GM23338 (cell line): ENCODE results near the gene DYSF. TPM values are rescaled to one million over a fixed set of nuclear protein-coding genes. Genes with fewer than 3 reads are reported as not detected.

Experiments used
- ATAC-seq: fragments of 200-7000 bp; cut with Tn5 transposase; 3 replicates; pipeline ENCODE4 v1.9.1; 2020
- DNase-seq: peaks from one replicate; pipeline ENCODE4 v3.0.0-alpha.2; 2015; ENCODE audit warnings: low spot score
- H2AFZ ChIP-seq: fragments of 200-600 bp; sonication (generic); 2 replicates; pipeline ENCODE4 v1.8.0; 2016; ENCODE audit warnings: antibody characterized with exemption, mild to moderate bottlenecking, moderate library complexity
- H3F3A ChIP-seq: fragments of 200-600 bp; sonication (generic); replicated peaks from 2 replicates; pipeline ENCODE4 v1.8.0; 2017; ENCODE audit warnings: antibody characterized with exemption, mixed run types, low read depth
- H3K27ac ChIP-seq: fragments of 200-600 bp; sonication (generic); 2 replicates; pipeline ENCODE4 v1.6.1; 2016; ENCODE audit warnings: low read depth
- H3K27me3 ChIP-seq: fragments of 200-600 bp; sonication (generic); 2 replicates; pipeline ENCODE4 v1.8.0; 2016; ENCODE audit warnings: mild to moderate bottlenecking, mixed run types, moderate library complexity; ENCODE audit not compliant: insufficient read depth
- H3K36me3 ChIP-seq: fragments of 200-600 bp; sonication (generic); 2 replicates; pipeline ENCODE4 v1.8.0; 2016; ENCODE audit warnings: mild to moderate bottlenecking; ENCODE audit not compliant: insufficient read depth
- H3K4me1 ChIP-seq: fragments of 200-600 bp; sonication (generic); 2 replicates; pipeline ENCODE4 v1.8.0; 2016; ENCODE audit warnings: mild to moderate bottlenecking, moderate library complexity; ENCODE audit not compliant: insufficient read depth
- H3K4me2 ChIP-seq: fragments of 200-600 bp; sonication (generic); 2 replicates; pipeline ENCODE4 v1.7.1; 2017; ENCODE audit warnings: mixed run types
- H3K4me3 ChIP-seq: fragments of 200-600 bp; sonication (generic); 2 replicates; pipeline ENCODE4 v1.6.1; 2016; ENCODE audit warnings: mixed run types
- H3K79me2 ChIP-seq: fragments of 200-600 bp; sonication (generic); replicated peaks from 2 replicates; pipeline ENCODE4 v1.8.0; 2017; ENCODE audit warnings: mild to moderate bottlenecking; ENCODE audit not compliant: insufficient read depth
- H3K9me2 ChIP-seq: fragments of 200-600 bp; sonication (generic); 2 replicates; pipeline ENCODE4 v1.8.0; 2017; ENCODE audit not compliant: insufficient read depth
- H4K20me1 ChIP-seq: fragments of 200-600 bp; sonication (generic); replicated peaks from 2 replicates; pipeline ENCODE4 v1.8.0; 2017; ENCODE audit warnings: mild to moderate bottlenecking; ENCODE audit not compliant: insufficient read depth
- H3K27ac Mint-ChIP-seq: 2 replicates; pipeline ENCODE4 v1.8.0; 2020; ENCODE audit warnings: inconsistent platforms, mild to moderate bottlenecking, moderate library complexity, mixed read lengths
- H3K27me3 Mint-ChIP-seq: 3 replicates; pipeline ENCODE4 v1.8.0; 2022; ENCODE audit warnings: low read depth, mild to moderate bottlenecking, moderate library complexity, mixed read lengths, inconsistent platforms; ENCODE audit not compliant: insufficient read depth, poor library complexity
- H3K36me3 Mint-ChIP-seq: 3 replicates; pipeline ENCODE4 v1.8.0; 2021; ENCODE audit warnings: low read depth, mild to moderate bottlenecking, inconsistent platforms, moderate library complexity, mixed read lengths
- H3K4me1 Mint-ChIP-seq: 3 replicates; pipeline ENCODE4 v1.8.0; 2020; ENCODE audit warnings: mild to moderate bottlenecking, inconsistent platforms, mixed read lengths
- H3K4me3 Mint-ChIP-seq: 3 replicates; pipeline ENCODE4 v1.8.0; 2021; ENCODE audit warnings: moderate library complexity, mild to moderate bottlenecking, inconsistent platforms, mixed read lengths
- H3K9me3 Mint-ChIP-seq: 3 replicates; pipeline ENCODE4 v1.8.0; 2020; ENCODE audit warnings: moderate library complexity, mild to moderate bottlenecking, inconsistent platforms, mixed read lengths
- CTCF ChIP-seq, 2 experiments: fragments of 200-600 bp in 1 of 2; sonication (generic) in 1 of 2; conservative IDR thresholded peaks; 2 replicates each; pipeline versions ENCODE4 v1.5.1 to v1.6.1; 2016 to 2017; ENCODE audit warnings: antibody characterized with exemption in 2 of 2, low read depth in 2 of 2, mild to moderate bottlenecking in 2 of 2, moderate library complexity in 1 of 2
- ETS1 ChIP-seq: IDR thresholded peaks from 2 replicates; pipeline ENCODE4 v1.6.1; 2016; ENCODE audit warnings: antibody characterized with exemption
- EZH2 ChIP-seq: fragments of 200-600 bp; sonication (generic); IDR thresholded peaks from one replicate; pipeline ENCODE4 v1.8.0; 2017; ENCODE audit warnings: antibody characterized with exemption, mild to moderate bottlenecking, low read depth; ENCODE audit not compliant: unreplicated experiment
- EZH2phosphoT487 ChIP-seq: fragments of 200-600 bp; sonication (generic); IDR thresholded peaks from one replicate; pipeline ENCODE4 v1.8.1; 2018; ENCODE audit warnings: antibody characterized with exemption; ENCODE audit not compliant: unreplicated experiment
- JUNB ChIP-seq: IDR thresholded peaks from one replicate; pipeline ENCODE4 v1.6.1; 2016; ENCODE audit warnings: antibody characterized with exemption; ENCODE audit not compliant: unreplicated experiment
- NANOG ChIP-seq: IDR thresholded peaks from 2 replicates; pipeline ENCODE4 v1.6.1; 2016; ENCODE audit warnings: antibody characterized with exemption, borderline replicate concordance
- POLR2AphosphoS5 ChIP-seq: IDR thresholded peaks from 2 replicates; pipeline ENCODE4 v1.6.1; 2016; ENCODE audit warnings: antibody characterized with exemption, low read depth
- REST ChIP-seq: IDR thresholded peaks from one replicate; pipeline ENCODE4 v1.6.1; 2018; ENCODE audit warnings: antibody characterized with exemption; ENCODE audit not compliant: unreplicated experiment
- STAT1 ChIP-seq: IDR thresholded peaks from one replicate; pipeline ENCODE4 v1.6.1; 2016; ENCODE audit warnings: antibody characterized with exemption; ENCODE audit not compliant: unreplicated experiment
- ZNF114 ChIP-seq: fragments of 250-450 bp; sonication (Bioruptor Pico); IDR thresholded peaks from 2 replicates; pipeline ENCODE4 v1.5.0; 2020; ENCODE audit warnings: mild to moderate bottlenecking, moderate library complexity
- ZNF331 ChIP-seq: fragments of 250-450 bp; sonication (Bioruptor Pico); IDR thresholded peaks from 2 replicates; pipeline ENCODE4 v1.5.0; 2020; ENCODE audit warnings: low read depth, mild to moderate bottlenecking, moderate library complexity
- ZNF462 ChIP-seq: fragments of 250-450 bp; sonication (Bioruptor Pico); IDR thresholded peaks from 2 replicates; pipeline ENCODE4 v1.5.0; 2020; ENCODE audit warnings: mild to moderate bottlenecking, moderate library complexity
- polyA plus RNA-seq: library from polyadenylated mRNA; unstranded; fragments of >200 nt; fragmentation: Nextera tagmentation; extraction: Ambion mirVana; gene quantifications from 2 replicates; pipeline ENCODE4 v1.2.1, GENCODE V29; 2016
- total RNA-seq: library from RNA; depleted of rRNA; stranded (reverse); fragments of >200 nt; shearing (Covaris generic); gene quantifications from 2 replicates; pipeline ENCODE4 v1.2.3, GENCODE V29; 2014

DYSF gene
- total and polyA plus RNA-seq, 2 experiments from 2014 or later, result 7.3 to 21.3 TPM

GRCh38 chr2:71637736-71638135 lies 184.4 kb downstream of the DYSF start:
- H3K36me3 Mint-ChIP-seq, result no peaks in the 10 kb centered on the region
- TF ChIP-seq POLR2AphosphoS5, result no peak
- no peak for TF ChIP-seq ZNF462 (CRISPR knock-in tag)
- TF ChIP-seq EZH2phosphoT487, result no peak
- TF ChIP-seq CTCF (conservative IDR thresholded peaks at IDR 0.05; ENCODE audit: low read depth in 2 of 2), result no peak
- TF ChIP-seq ZNF331 (CRISPR knock-in tag), result no peak
- no peak for TF ChIP-seq REST
- TF ChIP-seq NANOG, result no peak
- TF ChIP-seq EZH2, result no peak
- TF ChIP-seq ZNF114 (CRISPR knock-in tag), result no peak
- no peak for TF ChIP-seq STAT1
- no peak for TF ChIP-seq ETS1
- TF ChIP-seq JUNB, result no peak
- Histone ChIP-seq H2AFZ (no peak overlapping the region), H3K27me3 (no peaks in the 10 kb centered on the region), H4K20me1 (no peaks in the 10 kb centered on the region), H3K27ac (no peak overlapping the region), H3K36me3 (no peaks in the 10 kb centered on the region), H3F3A (no peaks in the 10 kb centered on the region), H3K4me2 (no peak overlapping the region), H3K4me1 (no peaks in the 10 kb centered on the region), H3K9me2 (no peaks in the 10 kb centered on the region), H3K79me2 (no peaks in the 10 kb centered on the region), H3K4me3 (no peak overlapping the region)
- H3K4me1 Mint-ChIP-seq, result 0 out of 3 replicates have a peak, but pooled peaks cover 2% of the 10 kb centered on the region
- no peak overlapping the region for H3K4me3 Mint-ChIP-seq
- H3K27me3 Mint-ChIP-seq, result no peaks in the 10 kb centered on the region
- H3K27ac Mint-ChIP-seq, result no peak overlapping the region
- H3K9me3 Mint-ChIP-seq, result no peaks in the 10 kb centered on the region
- DNase-seq (no peak), ATAC-seq (no peak)
